Fibroblast of the conjunctiva (primary cell): ENCODE measurements around the gene ZFP42.
"Not testable (repeated sequence)": the region's sequence is repeated elsewhere in the genome, so short reads cannot be mapped to it uniquely, and the experiment has no call there.

Source experiments
- DNase-seq: peaks from one replicate; pipeline ENCODE4 v3.0.0-alpha.2; 2010; ENCODE audit warnings: low read depth

Gene ZFP42

GRCh38 chr4:187995322-187996207, at the start of gene ZFP42:
Gene ZFP42, plus strand, starts transcription at chr4:187995771. Its CDS starts 7,037 bp downstream, at chr4:188002808.
- DNase-seq = no peak

- no peak for DNase-seq
These were observed 34.4 kb upstream of the ZFP42 start for GRCh38 chr4:187961171-187961570.

- DNase-seq = no peak
These were observed 33.6 kb upstream of the ZFP42 start for GRCh38 chr4:187961961-187962360.

GRCh38 chr4:187962926-187963325, 32.6 kb upstream of the ZFP42 start:
- DNase-seq = no peak

- DNase-seq = no peak
These were observed 29.8 kb upstream of the ZFP42 start for GRCh38 chr4:187965726-187966125.

- no peak for DNase-seq
These were observed 23.4 kb upstream of the ZFP42 start for GRCh38 chr4:187972135-187972534.

- no peak for DNase-seq
These were observed 11.8 kb upstream of the ZFP42 start for GRCh38 chr4:187983746-187984145.

GRCh38 chr4:187992971-187993370, 2.6 kb upstream of the ZFP42 start:
- no peak for DNase-seq

GRCh38 chr4:187993827-187994226, 1.7 kb upstream of the ZFP42 start:
- DNase-seq = no peak

- no peak for DNase-seq
These were observed 1.1 kb downstream of the ZFP42 start for GRCh38 chr4:187996502-187997177.

- DNase-seq = not testable (repeated sequence)
These were observed 2.4 kb downstream of the ZFP42 start for GRCh38 chr4:187997991-187998390.

- no peak for DNase-seq
These were observed 3.9 kb downstream of the ZFP42 start for GRCh38 chr4:187999406-187999932.

- DNase-seq = no peak
These were observed 6.8 kb downstream of the ZFP42 start for GRCh38 chr4:188002323-188002722.

- DNase-seq = no peak
These were observed 7.2 kb downstream of the ZFP42 start for GRCh38 chr4:188002751-188003150.

- no peak for DNase-seq
These were observed 10.0 kb downstream of the ZFP42 start for GRCh38 chr4:188005561-188005960.

GRCh38 chr4:188006285-188006848, 10.8 kb downstream of the ZFP42 start:
- DNase-seq = no peak

GRCh38 chr4:188008377-188008776, 12.8 kb downstream of the ZFP42 start:
- DNase-seq = peak; percentile 83

- DNase-seq = no peak
These were observed 16.9 kb downstream of the ZFP42 start for GRCh38 chr4:188012426-188012945.

GRCh38 chr4:188015025-188015940, 19.7 kb downstream of the ZFP42 start:
- DNase-seq = no peak

- DNase-seq = no peak
These were observed 21.2 kb downstream of the ZFP42 start for GRCh38 chr4:188016754-188017153.

GRCh38 chr4:188018262-188018661, 22.7 kb downstream of the ZFP42 start:
- DNase-seq = no peak
